Coronary artery (tissue), 2 donors: ENCODE data around the gene DPM3.

Experiments
- DNase-seq: peaks from one replicate; pipeline ENCODE4 v3.0.0-alpha.2; 2017; ENCODE audit warnings: low spot score
- H3K27ac ChIP-seq, 2 donors: fragments of 200-600 bp; sonication (generic); one replicate each; pipeline ENCODE4 v1.5.1; 2016 to 2019
- H3K4me3 ChIP-seq: fragments of 200-600 bp; sonication (generic); 2 replicates; pipeline ENCODE4 v1.5.1; 2016; ENCODE audit warnings: mild to moderate bottlenecking, moderate library complexity
- CTCF ChIP-seq: fragments of 200-600 bp; sonication (generic); IDR thresholded peaks from one replicate; pipeline ENCODE4 v1.5.1; 2019; ENCODE audit warnings: antibody characterized with exemption

The DPM3 gene

GRCh38 chr1:155104605-155105534 lies 35.5 kb downstream of the DPM3 start:
- no peak for TF ChIP-seq CTCF
- H3K4me3 ChIP-seq: no peak overlapping the region
- no peak for DNase-seq
- no peak overlapping the region for H3K27ac ChIP-seq

- no peak for TF ChIP-seq CTCF
- Histone ChIP-seq H3K4me3 (no peak overlapping the region), H3K27ac (no peak overlapping the region)
- DNase-seq: no peak
These were observed 37.0 kb downstream of the DPM3 start for GRCh38 chr1:155103325-155103724.

- TF ChIP-seq CTCF: no peak
- Histone ChIP-seq H3K4me3 (no peak overlapping the region), H3K27ac (no peak overlapping the region)
- no peak for DNase-seq
These were observed 41.0 kb downstream of the DPM3 start for GRCh38 chr1:155099331-155099730.

- H3K4me3 ChIP-seq: no peak overlapping the region
- H3K27ac ChIP-seq: peak overlapping the region; percentile 19 to 66
- no peak for DNase-seq
- TF ChIP-seq CTCF: no peak
These were observed 45.7 kb downstream of the DPM3 start for GRCh38 chr1:155094622-155094948.

- peak overlapping the region; percentile 19 to 66 for H3K27ac ChIP-seq
- no peak for DNase-seq
These were observed 46.3 kb downstream of the DPM3 start for GRCh38 chr1:155093911-155094621.

GRCh38 chr1:155092641-155093040 lies 47.7 kb downstream of the DPM3 start:
- Histone ChIP-seq H3K4me3 (no peak overlapping the region), H3K27ac (no peak overlapping the region)
- DNase-seq: no peak
- TF ChIP-seq CTCF: no peak

More at GRCh38 chr1:155093911-155094621, 46.3 kb downstream of the DPM3 start:
- peak; percentile 11 for TF ChIP-seq CTCF
- no peak overlapping the region for H3K4me3 ChIP-seq
